Cardiac muscle cell (in vitro differentiated cells and primary cell): Measurements from ENCODE around the gene LPAR6. TPM values are rescaled to one million over a fixed set of nuclear protein-coding genes. Genes with fewer than 3 reads are reported as not detected.

ENCODE experiments used
- DNase-seq, 2 donors: peaks; one replicate each; pipeline versions ENCODE4 v3.0.0 to v3.0.0-alpha.2; 2010 to 2017; ENCODE audit warnings: low read depth in 1 of 2, low spot score in 1 of 2
- H3K27ac ChIP-seq: fragments of 200-600 bp; sonication (generic); 2 replicates; pipeline ENCODE4 v1.5.1; 2016
- H3K27me3 ChIP-seq: fragments of 200-600 bp; sonication (generic); 2 replicates; pipeline ENCODE4 v1.6.0; 2016; ENCODE audit warnings: control low read depth
- H3K36me3 ChIP-seq: fragments of 200-600 bp; sonication (generic); 2 replicates; pipeline ENCODE4 v1.5.1; 2016; ENCODE audit warnings: control low read depth
- H3K4me1 ChIP-seq: fragments of 200-600 bp; sonication (generic); 2 replicates; pipeline ENCODE4 v1.8.1; 2017; ENCODE audit warnings: low read depth, mild to moderate bottlenecking, mixed run types
- H3K4me3 ChIP-seq: fragments of 200-600 bp; sonication (generic); 2 replicates; pipeline ENCODE4 v1.5.1; 2016; ENCODE audit warnings: mild to moderate bottlenecking
- H3K9me3 ChIP-seq: fragments of 200-600 bp; sonication (generic); 2 replicates; pipeline ENCODE4 v1.5.1; 2017; ENCODE audit warnings: low read depth, mild to moderate bottlenecking, control low read depth
- CTCF ChIP-seq: IDR thresholded peaks from 2 replicates; pipeline ENCODE4 v1.5.1; 2012; ENCODE audit warnings: low read depth, mild to moderate bottlenecking, low read length
- polyA plus RNA-seq: library from polyadenylated mRNA; unstranded; fragments of >200 nt; fragmentation: Nextera tagmentation; extraction: Ambion mirVana; gene quantifications from 2 replicates; pipeline ENCODE4 v1.2.1, GENCODE V29; 2016
- total RNA-seq: library from RNA; depleted of rRNA; stranded (reverse); fragments of >200 nt; gene quantifications from 2 replicates; pipeline ENCODE4 v1.2.3, GENCODE V29; 2016

LPAR6 gene
- total and polyA plus RNA-seq, 2 experiments from 2014 or later = 0.45 to 1.5 TPM

DNA sequence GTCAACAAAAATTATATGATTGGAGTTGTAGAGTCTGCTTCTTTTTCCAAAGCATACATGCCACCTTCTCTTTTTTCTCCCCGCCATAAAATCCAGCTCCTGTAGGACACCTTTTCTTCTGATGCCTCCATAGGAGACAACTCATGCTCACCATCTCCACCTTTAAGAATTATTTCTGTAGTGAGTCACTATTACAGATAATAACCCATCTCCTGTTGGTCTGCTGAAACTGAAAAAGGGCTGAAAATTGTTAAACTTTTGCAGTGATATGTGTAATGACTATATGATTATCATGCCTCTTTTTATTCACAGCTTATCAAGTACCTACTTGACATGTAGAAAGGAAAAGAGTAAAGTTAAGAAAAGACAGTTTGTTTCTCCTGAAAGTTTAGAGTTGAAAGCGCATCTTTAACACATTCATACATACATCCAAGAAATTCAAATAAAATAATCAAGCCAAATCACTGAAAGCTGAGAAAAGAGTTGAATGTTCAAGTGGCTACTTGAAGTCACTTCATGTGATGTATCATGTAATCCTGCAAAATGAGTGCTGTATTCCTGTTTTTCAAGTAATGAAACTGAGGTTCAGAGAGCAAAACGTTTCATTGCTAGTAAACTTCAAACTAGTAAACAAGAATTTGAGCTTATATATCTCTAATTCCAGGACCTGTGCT, 35.5 kb upstream of the LPAR6 start:
- no peak overlapping the region for H3K27ac ChIP-seq
- no peak for TF ChIP-seq CTCF

DNA sequence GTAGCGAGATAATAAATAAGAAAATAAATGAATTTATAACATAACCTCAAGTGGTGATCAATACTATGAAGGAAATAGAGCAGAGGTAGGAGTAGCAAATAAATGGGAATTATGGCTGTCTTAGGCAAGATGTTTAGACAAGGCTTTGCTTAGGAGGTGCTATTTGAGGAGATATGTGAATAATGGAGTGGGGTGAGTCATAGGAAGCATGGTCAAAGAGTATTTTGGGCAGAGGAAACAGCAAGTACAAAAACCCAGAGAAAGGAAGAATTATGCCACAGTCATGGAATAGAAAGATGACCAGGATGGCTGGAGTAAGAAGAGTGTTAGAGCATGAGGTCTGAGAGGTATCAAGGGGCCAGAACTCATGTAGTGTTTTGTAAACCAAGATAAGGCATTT, 33.6 kb upstream of the LPAR6 start:
- Histone ChIP-seq H3K36me3 (no peaks in the 10 kb centered on the region), H3K4me1 (no peaks in the 10 kb centered on the region), H3K27ac (no peak overlapping the region), H3K9me3 (no peaks in the 10 kb centered on the region), H3K4me3 (no peak overlapping the region), H3K27me3 (no peaks in the 10 kb centered on the region)
- TF ChIP-seq CTCF = no peak
- DNase-seq = peak in 1 of 2 donors; percentile 69

More for the DNA sequence above, 35.5 kb upstream of the LPAR6 start:
- no peak for DNase-seq
- H3K27me3 ChIP-seq = no peaks in the 10 kb centered on the region
- H3K36me3 ChIP-seq = peaks cover 3% of the 10 kb centered on the region
- no peaks in the 10 kb centered on the region for H3K4me1 ChIP-seq
- H3K9me3 ChIP-seq = no peaks in the 10 kb centered on the region
- H3K4me3 ChIP-seq = no peak overlapping the region

DNA sequence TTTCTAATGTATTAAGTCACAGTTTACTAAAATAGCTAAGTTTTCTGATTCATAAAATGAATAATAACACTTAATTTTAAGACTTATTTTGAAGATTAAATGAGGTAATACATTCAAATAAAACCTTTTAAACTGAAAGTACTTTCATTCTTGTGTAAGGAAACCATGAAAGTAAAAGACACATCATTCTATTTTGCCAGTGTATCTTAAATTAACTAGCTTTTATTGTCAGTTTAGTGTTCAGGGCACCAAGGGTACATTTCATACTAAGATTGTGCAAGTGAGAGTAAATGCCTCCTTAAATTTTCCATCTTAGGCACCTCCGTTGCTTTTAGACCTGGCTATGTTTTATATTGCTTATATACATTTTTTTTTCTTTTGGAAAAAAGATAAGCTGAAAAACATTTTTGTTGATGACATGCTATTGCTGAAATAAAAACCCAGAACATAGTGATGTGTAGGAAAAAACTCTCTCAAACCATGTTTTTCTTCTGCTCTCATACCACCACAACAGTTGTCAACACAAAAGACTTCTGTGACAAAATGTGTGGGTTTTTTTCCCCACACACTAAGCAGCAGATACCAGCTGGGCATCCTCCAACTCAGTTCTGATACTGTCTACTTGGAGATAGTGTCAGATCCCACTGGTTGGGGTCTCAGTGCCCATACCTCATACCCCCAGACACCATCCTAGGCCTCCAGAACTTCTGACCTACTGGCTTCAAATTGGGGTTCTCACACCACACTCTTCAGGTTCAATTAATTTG, 30.7 kb upstream of the LPAR6 start:
- H3K36me3 ChIP-seq = no peaks in the 10 kb centered on the region
- peak in 1 of 2 donors; percentile 7 for DNase-seq
- no peak overlapping the region for H3K4me3 ChIP-seq
- no peaks in the 10 kb centered on the region for H3K4me1 ChIP-seq
- H3K27me3 ChIP-seq = no peaks in the 10 kb centered on the region
- H3K27ac ChIP-seq = no peak overlapping the region
- no peaks in the 10 kb centered on the region for H3K9me3 ChIP-seq
- TF ChIP-seq CTCF = no peak

DNA sequence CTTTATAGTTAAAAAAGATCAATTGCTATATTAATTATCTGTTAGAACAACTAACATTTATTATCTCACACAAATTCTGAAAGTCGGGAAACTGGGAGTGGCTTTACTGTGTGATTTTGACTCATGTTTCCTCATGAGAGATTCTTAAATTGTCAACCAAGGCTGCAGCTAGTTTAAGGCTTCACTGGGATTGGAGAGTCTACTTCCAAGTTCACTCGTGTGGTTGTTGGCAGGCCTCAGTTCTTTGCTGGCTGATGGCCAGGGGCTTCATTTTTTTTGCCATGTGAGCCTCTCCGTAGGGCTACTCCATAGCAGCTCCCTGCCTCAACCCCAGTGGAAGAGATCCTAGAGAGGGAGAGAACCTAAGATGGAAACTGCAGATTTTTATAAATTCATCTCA, 24.5 kb upstream of the LPAR6 start:
- Histone ChIP-seq H3K36me3 (no peaks in the 10 kb centered on the region), H3K27me3 (no peaks in the 10 kb centered on the region), H3K27ac (peak overlapping the region; percentile 71), H3K9me3 (no peaks in the 10 kb centered on the region), H3K4me3 (no peak overlapping the region), H3K4me1 (peaks cover 23% of the 10 kb centered on the region)
- no peak for TF ChIP-seq CTCF
- DNase-seq = peak; percentile 51 to 90

GRCh38 chr13:48436661-48437288, 23.9 kb upstream of the LPAR6 start:
- no peak for TF ChIP-seq CTCF
- peaks cover 29% of the 10 kb centered on the region for H3K4me1 ChIP-seq
- peak; percentile 6 to 24 for DNase-seq
- H3K4me3 ChIP-seq = no peak overlapping the region
- H3K36me3 ChIP-seq = no peaks in the 10 kb centered on the region
- H3K9me3 ChIP-seq = no peaks in the 10 kb centered on the region
- peak overlapping the region; percentile 71 for H3K27ac ChIP-seq
- no peaks in the 10 kb centered on the region for H3K27me3 ChIP-seq
